Neutrophil (primary cell): ENCODE measurements around the gene PIN1.
"Not testable (repeated sequence)": the region's sequence is repeated elsewhere in the genome, so short reads cannot be mapped to it uniquely, and the experiment has no call there.

Source experiments
- H3K27ac ChIP-seq: fragments of 200-600 bp; sonication (generic); 2 replicates; pipeline ENCODE4 v1.5.1; 2016; ENCODE audit warnings: mild to moderate bottlenecking, moderate library complexity
- H3K27me3 ChIP-seq: fragments of 200-600 bp; sonication (generic); 2 replicates; pipeline ENCODE4 v1.6.0; 2016; ENCODE audit warnings: mild to moderate bottlenecking
- H3K36me3 ChIP-seq: fragments of 200-600 bp; sonication (generic); 2 replicates; pipeline ENCODE4 v1.5.1; 2017
- H3K4me1 ChIP-seq, 2 experiments: fragments of 200-600 bp in 1 of 2; sonication (generic) in 1 of 2; 1 replicate in 1 of 2; 2 replicates in 1 of 2; pipeline versions ENCODE4 v1.5.1 to v1.6.1; 2013 to 2016; ENCODE audit warnings: low read depth in 1 of 2, low read length in 1 of 2, mild to moderate bottlenecking in 1 of 2, moderate library complexity in 1 of 2; ENCODE audit not compliant: control insufficient read depth in 1 of 2, insufficient read depth in 1 of 2
- H3K4me3 ChIP-seq, 2 experiments: fragments of 200-600 bp in 1 of 2; sonication (generic) in 1 of 2; 1 replicate in 1 of 2; 2 replicates in 1 of 2; pipeline ENCODE4 v1.5.1; 2013 to 2016; ENCODE audit warnings: low read depth in 1 of 2, low read length in 1 of 2, mild to moderate bottlenecking in 1 of 2, moderate library complexity in 1 of 2
- H3K9me3 ChIP-seq: fragments of 200-600 bp; sonication (generic); 2 replicates; pipeline ENCODE4 v1.5.1; 2016
- CTCF ChIP-seq: fragments of 200-600 bp; sonication (generic); IDR thresholded peaks from 2 replicates; pipeline ENCODE4 v1.5.1; 2016; ENCODE audit warnings: antibody characterized with exemption

PIN1 gene

DNA sequence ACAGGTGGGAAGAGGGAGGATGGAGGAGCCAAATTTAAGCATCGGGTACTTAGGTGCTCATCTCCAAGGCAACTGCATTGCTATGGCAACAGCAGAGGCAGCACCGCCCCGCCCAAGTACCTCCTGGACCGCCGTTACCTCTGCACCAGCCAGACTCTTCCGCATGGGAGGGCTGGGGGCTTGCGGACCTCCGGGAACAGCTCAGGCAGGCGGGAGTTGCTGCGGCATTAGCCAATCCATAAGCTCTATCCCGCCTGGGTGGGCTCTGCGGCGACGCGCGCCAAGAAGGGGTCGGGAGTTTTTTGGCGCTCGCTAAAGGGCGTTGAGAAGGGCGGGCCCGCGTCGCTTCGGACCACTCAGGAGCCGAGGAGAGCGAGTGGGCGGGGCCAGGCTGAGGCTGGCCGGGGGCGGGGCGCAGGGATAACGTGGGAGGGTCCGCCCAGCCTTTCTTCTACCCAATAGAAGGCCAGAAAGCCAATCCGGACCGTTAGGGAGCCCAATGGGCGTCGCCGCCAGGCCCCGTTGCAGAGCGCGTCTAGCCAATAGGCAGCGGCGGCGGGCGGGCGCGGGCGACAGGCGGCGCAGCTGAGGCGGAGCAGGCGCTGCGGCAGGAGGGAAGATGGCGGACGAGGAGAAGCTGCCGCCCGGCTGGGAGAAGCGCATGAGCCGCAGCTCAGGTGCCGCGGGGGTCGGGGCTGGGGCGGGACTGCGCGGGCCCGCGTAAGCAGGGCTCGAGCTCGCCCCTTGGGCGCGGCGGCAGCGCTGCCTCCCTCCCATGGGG, at the start of gene PIN1:
PIN1 (plus strand) TSS at position 593 of the 781 bp plus-strand sequence; CDS start at position 620, 27 bp downstream.
- Histone ChIP-seq H3K27ac (peak within 1 kb of the TSS; percentile 73), H3K4me3 (peak within 1 kb of the TSS; percentile 72 to 93), H3K9me3 (no peaks in the 10 kb centered on the region), H3K27me3 (no peaks in the 10 kb centered on the region), H3K36me3 (peaks cover 34% of the 10 kb centered on the region), H3K4me1 (peaks cover 13 to 21% of the 10 kb centered on the region in 2 experiments)
- peak; percentile 87 for TF ChIP-seq CTCF

DNA sequence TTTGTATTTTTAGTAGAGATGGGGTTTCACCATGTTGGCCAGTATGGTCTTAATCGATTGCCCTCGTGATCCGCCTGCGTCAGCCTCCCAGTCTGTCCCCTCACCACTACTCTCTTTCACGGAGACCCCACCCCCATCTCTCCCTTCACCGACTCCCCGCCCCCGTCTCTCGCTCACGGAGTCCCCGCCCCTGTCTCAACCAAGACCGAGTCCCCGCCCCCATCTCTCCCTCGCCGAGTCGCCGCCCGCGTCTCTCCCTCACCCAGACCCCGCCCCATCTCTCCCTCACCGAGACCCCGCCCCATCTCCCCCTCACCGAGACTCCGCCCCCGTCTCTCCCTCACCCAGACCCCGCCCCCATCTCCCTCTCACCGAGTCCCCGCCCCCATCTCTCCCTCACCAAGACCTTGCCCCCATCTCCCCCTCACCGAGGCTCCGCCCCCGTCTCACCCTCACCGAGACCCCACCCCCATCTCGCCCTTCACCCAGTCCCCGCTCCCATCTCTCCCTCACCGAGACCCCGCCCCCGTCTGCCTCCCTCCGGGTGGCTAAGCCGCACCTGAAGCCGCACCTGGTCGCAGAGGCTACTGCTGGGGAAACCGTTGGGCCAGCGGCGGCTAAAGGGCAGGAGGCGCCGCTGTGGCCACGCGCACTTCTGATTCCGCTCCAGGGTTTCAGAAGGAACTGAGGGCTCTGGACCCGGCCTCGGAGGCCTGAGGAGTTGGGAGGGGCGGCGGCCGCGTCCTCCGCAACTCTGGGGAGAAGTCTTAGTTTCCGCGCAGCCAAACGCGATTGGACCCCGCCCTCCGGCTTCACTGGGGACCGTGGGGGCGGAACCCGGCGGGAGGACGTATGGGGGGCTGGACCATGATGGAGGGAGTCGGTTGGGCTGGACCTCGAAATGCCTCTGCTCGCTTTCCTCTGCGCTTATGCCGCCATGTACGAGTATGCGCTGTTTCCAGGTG, 49.5 kb upstream of the PIN1 start:
- Histone ChIP-seq H3K9me3 (no peaks in the 10 kb centered on the region), H3K27ac (peak overlapping the region; percentile 94), H3K4me3 (peak overlapping the region; percentile 76 to 93), H3K27me3 (no peaks in the 10 kb centered on the region), H3K36me3 (no peaks in the 10 kb centered on the region), H3K4me1 (peaks cover 9 to 10% of the 10 kb centered on the region in 2 experiments)
- TF ChIP-seq CTCF: peak; percentile 16

DNA sequence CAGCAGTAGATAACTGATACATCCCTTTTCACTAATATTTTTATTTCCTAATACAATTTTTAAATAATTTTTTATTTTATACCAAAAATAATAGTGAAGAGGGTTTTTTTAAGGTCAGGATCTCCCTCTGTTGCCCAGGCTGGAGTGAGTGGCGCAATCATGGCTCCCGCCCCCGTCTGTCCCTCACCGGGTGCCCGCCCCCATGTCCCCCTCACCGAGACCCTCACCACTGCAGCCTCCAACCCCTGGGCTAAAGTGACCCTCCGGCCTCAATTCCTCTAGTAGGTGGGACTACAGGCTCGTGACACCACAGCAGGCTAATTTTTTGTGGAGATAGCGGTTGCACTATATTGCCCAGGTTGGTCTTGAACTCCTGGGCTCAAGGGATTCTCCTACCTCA, 48.8 kb upstream of the PIN1 start:
- TF ChIP-seq CTCF: no peak
- H3K27ac ChIP-seq: peak overlapping the region; percentile 94

DNA sequence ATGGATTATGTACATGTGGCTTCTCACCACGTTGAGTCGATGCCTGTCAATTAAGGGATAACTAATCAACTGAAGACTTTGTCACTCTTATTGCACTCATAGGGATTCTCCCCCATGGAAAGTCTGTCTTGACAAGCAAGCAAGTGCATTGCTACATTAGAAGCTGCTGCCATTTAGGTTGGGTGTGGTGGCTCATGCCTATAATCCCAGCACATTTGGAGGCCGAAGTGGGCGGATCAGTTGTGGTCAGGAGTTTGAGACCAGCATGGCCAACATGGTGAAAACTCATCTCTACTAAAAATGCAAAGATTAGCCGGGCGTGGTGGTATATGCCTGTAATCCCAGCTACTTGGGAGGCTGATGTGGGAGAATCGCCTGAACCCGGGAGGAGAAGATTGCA, 48.3 kb upstream of the PIN1 start:
- Histone ChIP-seq H3K4me3 (peak overlapping the region in 1 of 2 experiments; percentile 76), H3K27ac (no peak overlapping the region), H3K4me1 (peaks cover 13 to 14% of the 10 kb centered on the region in 2 experiments)

More for the DNA sequence above, 48.8 kb upstream of the PIN1 start:
- H3K9me3 ChIP-seq: no peaks in the 10 kb centered on the region
- H3K4me1 ChIP-seq: peaks cover 13% of the 10 kb centered on the region in 2 experiments
- no peaks in the 10 kb centered on the region for H3K27me3 ChIP-seq
- peak overlapping the region; percentile 76 to 93 for H3K4me3 ChIP-seq
- no peaks in the 10 kb centered on the region for H3K36me3 ChIP-seq

DNA sequence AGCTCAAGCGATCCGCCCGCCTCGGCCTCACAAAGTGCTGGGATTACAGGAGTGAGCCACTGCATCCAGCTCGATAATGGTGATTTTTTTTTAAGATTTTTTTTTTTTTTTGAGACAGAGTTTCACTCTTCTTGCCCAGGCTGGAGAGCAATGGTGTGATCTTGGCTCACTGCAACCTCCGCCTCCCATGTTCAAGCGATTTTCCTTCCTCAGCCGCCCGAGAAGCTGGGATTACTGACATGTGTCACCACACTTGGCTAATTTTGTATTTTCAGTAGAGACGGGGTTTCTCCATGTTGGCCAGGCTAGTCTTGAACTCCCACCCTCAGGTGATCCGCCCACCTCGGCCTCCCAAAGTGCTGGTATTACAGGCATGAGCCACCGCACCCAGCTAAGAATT, 46.5 kb upstream of the PIN1 start:
- H3K27ac ChIP-seq, H3K27me3 ChIP-seq: not testable (repeated sequence)
- peaks cover 13 to 20% of the 10 kb centered on the region in 2 experiments for H3K4me1 ChIP-seq

More for the DNA sequence above, 48.3 kb upstream of the PIN1 start:
- Histone ChIP-seq H3K9me3 (no peaks in the 10 kb centered on the region), H3K36me3 (no peaks in the 10 kb centered on the region), H3K27me3 (no peaks in the 10 kb centered on the region)
- no peak for TF ChIP-seq CTCF

More for the DNA sequence above, 46.5 kb upstream of the PIN1 start:
- H3K9me3 ChIP-seq, H3K4me3 ChIP-seq, H3K36me3 ChIP-seq: not testable (repeated sequence)
